HG02943 (cell line): ENCODE measurements around the gene FOXO1.

Source experiments
- ATAC-seq: cut with Tn5 transposase; IDR thresholded peaks from one replicate; pipeline ENCODE4 v1.9.1; 2021; ENCODE audit warnings: mild to moderate bottlenecking, low read depth, moderate library complexity; ENCODE audit not compliant: unreplicated experiment

The FOXO1 gene

DNA sequence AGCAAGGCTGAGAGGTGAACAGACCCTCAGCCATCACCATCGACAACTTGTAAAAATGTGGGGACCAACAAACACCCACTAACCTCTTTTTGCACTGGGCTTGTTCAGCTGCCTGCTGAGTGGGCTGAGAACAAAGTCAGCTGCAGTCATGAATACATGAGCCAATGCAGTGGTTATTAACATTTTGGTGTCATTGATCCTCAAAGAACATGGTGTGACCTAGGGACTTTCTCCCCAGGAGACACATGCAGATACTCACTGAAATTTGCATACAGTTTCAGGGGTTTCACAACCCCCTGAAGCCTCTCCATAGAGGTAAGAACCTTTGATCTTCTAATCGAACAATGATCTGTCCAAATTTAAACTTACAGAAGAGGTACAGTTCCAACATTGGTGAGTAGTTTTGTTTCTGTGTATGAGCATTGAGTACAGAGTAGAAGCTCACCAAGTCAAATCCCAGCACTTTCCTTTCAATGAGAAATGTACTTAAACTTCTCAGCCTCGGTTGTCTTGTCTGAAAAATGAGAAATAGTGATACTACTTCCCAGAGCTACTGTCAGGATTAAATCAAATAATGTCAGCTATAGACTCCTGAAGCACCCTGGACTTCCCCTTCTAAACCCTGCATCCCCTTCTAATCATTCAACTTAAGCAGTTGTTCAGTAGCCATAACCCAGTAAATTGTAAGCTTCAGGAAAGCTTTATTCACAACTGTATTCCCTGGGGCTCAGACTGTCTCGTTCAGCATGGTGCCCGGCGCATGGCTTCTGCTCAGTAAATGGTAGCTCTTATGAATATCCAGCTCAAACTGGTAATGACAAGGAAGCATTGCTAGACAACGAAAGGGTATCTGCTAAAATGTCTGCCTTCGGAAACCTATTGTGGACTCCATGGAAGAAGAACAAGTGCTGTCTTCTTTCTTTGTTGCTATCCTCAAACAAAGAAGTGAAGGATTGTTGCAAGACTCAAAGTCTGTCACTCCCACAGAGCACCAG, 148.7 kb downstream of the FOXO1 start:
- peak; percentile 83 for ATAC-seq

GRCh38 chr13:40515702-40516101, 150.7 kb downstream of the FOXO1 start:
- ATAC-seq = no peak

DNA sequence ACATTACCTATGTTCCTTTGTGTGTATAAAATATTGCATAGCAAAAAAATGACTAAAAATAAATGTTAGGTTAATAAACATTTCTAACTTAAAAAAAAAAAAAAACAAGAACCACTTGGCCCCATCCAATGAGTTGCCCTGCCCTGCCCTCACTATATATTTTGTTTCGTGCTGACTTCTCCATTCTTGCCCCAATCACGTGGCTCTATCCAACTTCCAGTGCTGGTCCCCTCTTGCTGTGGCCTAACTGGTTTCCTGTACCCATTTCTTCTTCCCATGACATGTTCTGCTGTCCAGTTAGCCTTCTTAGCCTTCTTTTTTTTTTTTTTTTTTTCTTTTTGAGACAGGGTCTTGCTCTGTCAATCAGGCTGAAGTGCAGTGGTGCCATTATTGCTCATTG, 151.6 kb downstream of the FOXO1 start:
- no peak for ATAC-seq

DNA sequence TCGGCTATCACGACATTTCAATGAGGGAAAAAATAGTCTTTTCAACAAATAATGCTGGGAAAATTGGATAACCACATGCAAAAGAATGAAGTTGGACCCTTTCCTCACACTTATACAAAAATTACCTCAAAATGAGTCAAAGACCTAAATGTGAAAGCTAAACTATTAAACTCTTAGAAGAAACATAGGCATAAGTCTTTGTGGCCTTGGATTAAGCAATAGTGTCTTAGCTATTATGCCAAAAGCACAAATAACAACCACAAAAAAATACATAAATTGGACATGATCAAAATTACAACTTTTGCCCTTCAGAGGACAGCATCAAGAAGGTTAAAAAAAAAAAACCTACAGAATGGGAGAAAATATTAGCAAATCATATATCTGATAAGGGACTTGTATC, 156.6 kb downstream of the FOXO1 start:
- ATAC-seq = no peak

DNA sequence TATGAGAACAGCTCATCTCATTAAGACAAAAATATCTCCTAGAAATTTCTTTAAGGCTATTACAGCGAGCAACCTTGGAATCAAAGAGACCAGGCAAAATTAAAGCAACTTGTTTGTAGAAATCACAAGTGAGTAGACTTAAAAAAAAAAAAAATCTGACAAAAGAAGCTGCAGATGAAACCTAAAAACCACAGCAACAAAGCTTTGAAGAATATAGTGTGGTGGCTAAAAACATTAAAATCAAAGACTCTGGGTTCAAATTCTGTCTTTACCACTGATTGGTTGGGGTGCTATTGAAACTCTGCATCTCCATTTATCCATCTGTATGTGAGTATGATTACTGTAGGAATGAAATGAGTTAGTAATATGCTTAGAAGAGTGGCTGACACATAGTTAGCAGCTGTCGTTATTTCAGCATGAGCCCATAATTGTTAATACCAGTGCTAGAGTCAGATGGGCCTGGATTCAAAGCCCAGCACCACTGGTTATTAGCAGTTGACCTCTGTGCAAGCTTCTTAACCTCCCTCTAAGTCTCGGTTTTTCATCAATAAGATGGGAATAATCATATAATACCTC, 157.6 kb downstream of the FOXO1 start:
- ATAC-seq = no peak

- ATAC-seq = no peak
Observed at GRCh38 chr13:40508127-40508526, 158.3 kb downstream of the FOXO1 start.

DNA sequence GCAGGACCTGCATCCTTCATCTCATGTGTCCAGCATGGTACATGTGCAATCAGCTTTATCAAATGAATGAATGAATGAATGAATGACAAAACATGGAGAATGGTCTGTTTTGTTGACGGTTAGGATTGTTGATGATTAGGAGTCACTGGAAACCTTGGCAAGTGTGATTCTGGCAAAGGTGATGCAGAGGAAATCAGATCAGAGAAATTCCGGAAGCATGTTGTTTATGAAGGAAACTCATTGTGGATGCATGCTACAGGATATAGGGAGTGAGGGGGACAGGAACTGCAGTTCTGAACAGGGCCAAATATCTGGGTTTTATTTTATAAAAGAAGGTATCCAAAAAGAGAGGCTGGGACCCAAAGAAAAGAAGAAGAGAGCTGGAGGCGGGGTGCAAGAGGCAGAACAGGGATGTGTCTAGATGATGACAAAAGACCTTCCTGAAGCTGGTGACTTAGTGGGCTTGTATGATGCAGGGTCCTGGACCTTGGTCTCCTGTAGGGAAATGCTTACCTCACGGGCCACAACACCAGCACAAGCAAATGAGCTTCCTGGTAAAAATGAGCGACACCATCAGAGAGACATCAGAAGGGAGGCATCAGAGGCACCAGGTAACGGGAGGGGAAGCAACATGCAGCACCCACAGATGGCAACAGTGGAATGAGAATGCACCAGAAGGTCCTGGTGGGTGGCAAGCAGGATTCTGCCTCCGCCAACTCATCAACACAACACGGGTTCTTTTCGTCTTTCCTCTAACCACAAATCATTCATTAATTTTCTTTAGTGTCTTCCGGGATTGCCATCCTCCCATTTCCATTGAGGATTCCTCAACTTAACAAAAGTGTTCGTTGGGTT, 159.6 kb downstream of the FOXO1 start:
- ATAC-seq = no peak
